Gastroesophageal sphincter (tissue), 4 donors: ENCODE data around the gene CDKL1. TPM values are rescaled to one million over a fixed set of nuclear protein-coding genes. Genes with fewer than 3 reads are reported as not detected.
"Not testable (repeated sequence)": the region's sequence is repeated elsewhere in the genome, so short reads cannot be mapped to it uniquely, and the experiment has no call there.

Experiments
- ATAC-seq: fragments of 150-250 bp; one replicate; pipeline ENCODE4 v1.9.1; 2016; ENCODE audit warnings: mild to moderate bottlenecking, moderate library complexity
- H3K27ac ChIP-seq, 4 donors: fragments of 200-600 bp; sonication (generic) in 3 of 4; 1 replicate in 3 of 4; 2 replicates in 1 of 4; pipeline ENCODE4 v1.5.1; 2016 to 2019
- H3K27me3 ChIP-seq: fragments of 200-600 bp; sonication (generic); one replicate; pipeline ENCODE4 v1.5.1; 2019
- H3K36me3 ChIP-seq, 2 donors: fragments of 200-600 bp; sonication (generic); one replicate each; pipeline ENCODE4 v1.5.1; 2019; ENCODE audit warnings: control low read depth in 1 of 2
- H3K4me1 ChIP-seq, 3 donors: fragments of 200-600 bp; sonication (generic); 1 replicate in 2 of 3; 2 replicates in 1 of 3; pipeline ENCODE4 v1.5.1; 2016 to 2019; ENCODE audit warnings: control low read depth in 2 of 3
- H3K4me3 ChIP-seq, 2 donors: fragments of 200-600 bp; sonication (generic); one replicate each; pipeline ENCODE4 v1.5.1; 2019; ENCODE audit warnings: mild to moderate bottlenecking in 1 of 2, moderate library complexity in 1 of 2
- H3K9me3 ChIP-seq, 3 donors: fragments of 200-600 bp; sonication (generic); one replicate each; pipeline ENCODE4 v1.5.1; 2017 to 2019; ENCODE audit warnings: control low read depth in 2 of 3
- CTCF ChIP-seq, 4 experiments: fragments of 200-600 bp in 2 of 4; fragments of 450-650 bp in 2 of 4; sonication (generic) in 1 of 4; IDR thresholded peaks; one replicate each; pipeline ENCODE4 v1.5.1; 2017 to 2019; ENCODE audit warnings: antibody characterized with exemption in 4 of 4, mild to moderate bottlenecking in 2 of 4, moderate library complexity in 2 of 4
- EP300 ChIP-seq: sonication (generic); formaldehyde crosslinking; IDR thresholded peaks from one replicate; pipeline ENCODE4 v1.6.1; 2017; ENCODE audit warnings: antibody characterized with exemption, mild to moderate bottlenecking
- POLR2A ChIP-seq, 2 donors: fragments of 450-650 bp; IDR thresholded peaks; one replicate each; pipeline ENCODE4 v1.6.1; 2017; ENCODE audit warnings: antibody characterized with exemption in 2 of 2, mild to moderate bottlenecking in 2 of 2, moderate library complexity in 1 of 2
- POLR2AphosphoS5 ChIP-seq: sonication (generic); formaldehyde crosslinking; IDR thresholded peaks from one replicate; pipeline ENCODE4 v1.6.1; 2017; ENCODE audit warnings: antibody characterized with exemption
- WGBS, 2 donors: methylation state at CpG; one replicate each; pipeline ENCODE4 v1.1.5; 2018; ENCODE audit warnings: low coverage in 1 of 2; 5-methylcytosine and 5-hydroxymethylcytosine counted together
- total RNA-seq, 4 donors: library from RNA; depleted of rRNA; stranded (reverse); fragments of >200 nt; gene quantifications; one replicate each; pipeline ENCODE4 v1.1.0, GENCODE V29; 2016

The CDKL1 gene
- total RNA-seq, 4 donors from 2014 or later = 4.2 to 10.3 (median 6.2) TPM

GRCh38 chr14:50321009-50321660, 75.5 kb downstream of the CDKL1 start:
- no peaks in the 10 kb centered on the region for H3K9me3 ChIP-seq
- WGBS, 2 donors = 0 to 7% methylated on average over 6 of the region's 9 CpGs
- peaks cover 0 to 25% (median 0%) of the 10 kb centered on the region in 3 donors for H3K4me1 ChIP-seq
- peak overlapping the region; percentile 17 to 20 for H3K4me3 ChIP-seq
- no peaks in the 10 kb centered on the region for H3K27me3 ChIP-seq
- TF ChIP-seq POLR2A (IDR thresholded peaks at IDR 0.05) (no peak), POLR2AphosphoS5 (peak; percentile 20), EP300 (no peak), CTCF (IDR thresholded peaks at IDR 0.05) (peak; percentile 66 to 87 (median 82))
- peaks cover 0 to 22% of the 10 kb centered on the region in 2 donors for H3K36me3 ChIP-seq
- peak overlapping the region; percentile 49 to 77 (median 70) for H3K27ac ChIP-seq
- ATAC-seq = peak; percentile 94

GRCh38 chr14:50320283-50320682, 76.4 kb downstream of the CDKL1 start:
- Histone ChIP-seq H3K27me3 (no peaks in the 10 kb centered on the region), H3K9me3 (no peaks in the 10 kb centered on the region), H3K36me3 (peaks cover 0 to 17% of the 10 kb centered on the region in 2 donors), H3K4me1 (peaks cover 0 to 25% (median 0%) of the 10 kb centered on the region in 3 donors), H3K4me3 (no peak overlapping the region), H3K27ac (peak overlapping the region in 3 of 4 donors; percentile 69 to 77 (median 72))
- no peak for TF ChIP-seq EP300
- peak; percentile 32 for TF ChIP-seq POLR2AphosphoS5
- 23 to 33% methylated on average over 7 to 8 of the region's 8 CpGs for WGBS, 2 donors
- peak; percentile 48 for ATAC-seq

GRCh38 chr14:50319721-50320120, 77.0 kb downstream of the CDKL1 start:
- no peak for TF ChIP-seq CTCF (IDR thresholded peaks at IDR 0.05)
- TF ChIP-seq POLR2A (IDR thresholded peaks at IDR 0.05) = no peak
- H3K27me3 ChIP-seq = no peaks in the 10 kb centered on the region
- peaks cover 0 to 25% (median 0%) of the 10 kb centered on the region in 3 donors for H3K4me1 ChIP-seq
- no peaks in the 10 kb centered on the region for H3K9me3 ChIP-seq
- H3K36me3 ChIP-seq = peaks cover 0 to 13% of the 10 kb centered on the region in 2 donors
- no peak overlapping the region for H3K4me3 ChIP-seq
- ATAC-seq = no peak
- WGBS, 2 donors = 69 to 73% methylated on average over 2 of the region's 2 CpGs
- peak overlapping the region in 1 of 4 donors; percentile 77 for H3K27ac ChIP-seq

GRCh38 chr14:50319293-50319692, 77.4 kb downstream of the CDKL1 start:
- H3K27me3 ChIP-seq = no peaks in the 10 kb centered on the region
- H3K27ac ChIP-seq = no peak overlapping the region
- TF ChIP-seq POLR2AphosphoS5 (no peak), POLR2A (IDR thresholded peaks at IDR 0.05) (no peak), CTCF (IDR thresholded peaks at IDR 0.05) (no peak), EP300 (no peak)
- WGBS, 2 donors = 33 to 54% methylated on average over 1 of the region's 1 CpG
- peaks cover 0 to 9% of the 10 kb centered on the region in 2 donors for H3K36me3 ChIP-seq
- no peak overlapping the region for H3K4me3 ChIP-seq
- peaks cover 0 to 25% (median 0%) of the 10 kb centered on the region in 3 donors for H3K4me1 ChIP-seq
- ATAC-seq = no peak
- H3K9me3 ChIP-seq = no peaks in the 10 kb centered on the region

- WGBS, 2 donors = 35 to 39% methylated on average over 4 of the region's 4 CpGs
- Histone ChIP-seq H3K36me3 (no peaks in the 10 kb centered on the region), H3K27me3 (no peaks in the 10 kb centered on the region), H3K4me1 (peaks cover 0 to 33% (median 1%) of the 10 kb centered on the region in 3 donors), H3K9me3 (no peaks in the 10 kb centered on the region), H3K27ac (no peak overlapping the region), H3K4me3 (no peak overlapping the region)
- TF ChIP-seq EP300 = no peak
- TF ChIP-seq CTCF (IDR thresholded peaks at IDR 0.05) = peak; percentile 50 to 71 (median 62)
- ATAC-seq = no peak
Measured at GRCh38 chr14:50318031-50318626, 78.6 kb downstream of the CDKL1 start.

GRCh38 chr14:50314098-50314497, 82.6 kb downstream of the CDKL1 start:
- not testable (repeated sequence) for H3K4me3 ChIP-seq, H3K27ac ChIP-seq, H3K36me3 ChIP-seq, H3K9me3 ChIP-seq, H3K27me3 ChIP-seq, ATAC-seq
- peaks cover 0 to 26% (median 7%) of the 10 kb centered on the region in 3 donors for H3K4me1 ChIP-seq
- WGBS, 2 donors = 90 to 100% methylated on average over 3 of the region's 3 CpGs
